ENCODE data around the gene LSMEM2. TPM values are rescaled to one million over a fixed set of nuclear protein-coding genes. Genes with fewer than 3 reads are reported as not detected.
"Not testable (repeated sequence)": the region's sequence is repeated elsewhere in the genome, so short reads cannot be mapped to it uniquely, and the experiment has no call there.

The LSMEM2 gene
- polyA plus RNA-seq, 1 donor = 0.58 TPM

- peak; percentile 93 for DNase-seq
Measured at GRCh38 chr3:50245831-50246516, 32.9 kb upstream of the LSMEM2 start.

- no peak for DNase-seq
Measured at GRCh38 chr3:50246517-50246954, 32.4 kb upstream of the LSMEM2 start.

- no peak for DNase-seq
Measured at GRCh38 chr3:50248387-50248786, 30.5 kb upstream of the LSMEM2 start.

DNA sequence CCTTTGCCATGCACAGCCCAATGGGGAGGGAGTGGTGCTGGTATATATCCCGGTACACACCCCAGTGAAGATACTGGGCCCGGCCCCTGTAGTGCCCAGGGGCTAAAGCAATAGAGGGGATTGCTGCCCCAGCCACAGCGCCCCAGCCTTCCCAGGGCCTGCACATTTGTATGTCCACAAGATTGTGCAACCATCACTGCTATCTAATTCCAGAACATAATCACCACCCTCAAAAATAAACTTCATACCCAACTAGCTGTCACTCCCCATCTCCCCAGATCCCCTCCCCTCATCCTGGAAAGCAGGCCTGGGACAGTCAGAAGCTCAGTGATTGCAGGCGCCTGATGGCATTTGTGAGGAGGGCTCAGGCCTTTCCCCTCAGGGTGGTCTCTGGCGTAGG lies 29.4 kb upstream of the LSMEM2 start:
- DNase-seq = no peak

GRCh38 chr3:50250514-50250913 lies 28.4 kb upstream of the LSMEM2 start:
- DNase-seq = no peak

GRCh38 chr3:50251220-50251619 lies 27.7 kb upstream of the LSMEM2 start:
- DNase-seq = no peak

DNA sequence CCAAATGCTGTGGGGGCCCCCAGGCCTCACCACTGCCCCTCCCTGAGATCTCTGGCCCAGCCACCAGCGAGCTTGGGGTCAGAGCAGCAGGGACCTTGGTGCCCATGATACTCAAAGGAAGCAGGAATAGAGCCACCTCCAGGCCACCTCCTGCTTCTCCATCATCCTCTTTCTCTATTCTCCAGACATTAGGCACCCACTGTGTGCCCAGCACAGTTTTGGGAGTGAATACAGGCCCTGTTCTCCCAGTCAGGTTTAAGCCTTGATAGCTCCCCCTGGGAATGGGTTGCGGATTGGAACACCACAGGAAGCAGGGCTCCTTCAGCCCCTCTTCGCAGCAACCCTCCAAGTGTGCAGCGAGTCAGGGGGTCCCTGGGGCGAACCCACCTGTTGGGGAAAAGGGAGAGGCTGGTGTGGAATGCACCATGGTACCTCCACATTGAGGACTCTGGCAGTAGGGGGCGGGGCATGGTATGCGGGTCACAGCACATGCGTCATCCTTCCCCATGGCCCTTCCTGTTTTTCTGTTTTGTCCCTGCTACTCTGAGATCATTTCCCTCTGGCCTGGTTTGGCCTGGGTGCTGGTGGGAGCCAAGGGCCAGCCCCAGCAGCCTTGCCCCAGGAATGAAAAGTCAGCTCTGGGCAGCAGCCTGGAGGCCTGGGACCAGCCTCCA lies 24.2 kb upstream of the LSMEM2 start:
- no peak for DNase-seq

DNA sequence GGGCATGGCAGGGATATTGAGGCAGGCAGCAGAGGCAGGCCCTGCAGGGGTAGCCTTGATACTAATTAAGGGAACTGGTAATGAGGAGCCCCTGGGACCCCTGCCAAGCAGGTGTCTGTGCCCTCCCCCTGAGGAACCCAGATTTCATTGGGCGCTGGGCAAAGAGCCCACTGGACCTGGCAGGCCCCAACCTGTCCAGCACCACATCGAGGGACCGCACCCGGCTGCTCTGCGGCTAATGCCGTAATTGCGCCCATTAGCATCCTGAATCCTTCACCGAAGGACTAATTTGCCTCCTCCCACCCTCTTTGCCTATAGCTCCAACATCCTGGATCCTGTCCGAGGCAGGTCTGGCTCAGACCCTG lies 23.7 kb upstream of the LSMEM2 start:
- DNase-seq = no peak

DNA sequence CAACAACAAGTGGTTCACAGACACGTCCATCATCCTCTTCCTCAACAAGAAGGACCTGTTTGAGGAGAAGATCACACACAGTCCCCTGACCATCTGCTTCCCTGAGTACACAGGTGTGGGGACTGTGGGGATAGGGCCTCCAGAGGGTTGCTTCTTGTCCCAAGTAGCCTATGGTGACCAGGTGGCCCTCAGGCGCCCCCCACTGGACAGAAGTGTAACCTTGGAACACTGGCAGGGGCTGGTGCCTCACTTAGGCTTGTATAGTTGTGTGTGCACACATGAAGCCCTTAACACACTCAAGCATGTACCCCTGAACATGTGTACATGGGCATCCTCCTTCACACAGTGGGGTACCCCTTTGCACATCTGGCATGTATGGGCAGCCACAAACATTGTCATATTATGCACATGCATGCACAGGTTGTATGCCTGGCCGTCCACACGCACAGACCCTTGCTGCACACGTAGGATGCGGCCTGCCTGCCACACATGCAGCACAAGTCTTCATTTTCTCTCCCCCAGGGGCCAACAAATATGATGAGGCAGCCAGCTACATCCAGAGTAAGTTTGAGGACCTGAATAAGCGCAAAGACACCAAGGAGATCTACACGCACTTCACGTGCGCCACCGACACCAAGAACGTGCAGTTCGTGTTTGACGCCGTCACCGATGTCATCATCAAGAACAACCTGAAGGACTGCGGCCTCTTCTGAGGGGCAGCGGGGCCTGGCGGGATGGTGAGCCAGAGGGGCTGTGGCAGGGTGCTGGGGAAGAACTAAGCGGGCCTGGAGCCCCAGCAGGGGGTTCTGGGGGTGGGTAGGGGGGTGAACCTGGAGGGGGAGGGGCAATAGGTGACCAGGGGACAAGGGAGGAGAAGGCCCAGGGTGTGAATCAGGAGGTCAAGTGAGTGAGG lies 21.7 kb upstream of the LSMEM2 start:
- no peak for DNase-seq

GRCh38 chr3:50258029-50258680 lies 20.7 kb upstream of the LSMEM2 start:
- no peak for DNase-seq

DNA sequence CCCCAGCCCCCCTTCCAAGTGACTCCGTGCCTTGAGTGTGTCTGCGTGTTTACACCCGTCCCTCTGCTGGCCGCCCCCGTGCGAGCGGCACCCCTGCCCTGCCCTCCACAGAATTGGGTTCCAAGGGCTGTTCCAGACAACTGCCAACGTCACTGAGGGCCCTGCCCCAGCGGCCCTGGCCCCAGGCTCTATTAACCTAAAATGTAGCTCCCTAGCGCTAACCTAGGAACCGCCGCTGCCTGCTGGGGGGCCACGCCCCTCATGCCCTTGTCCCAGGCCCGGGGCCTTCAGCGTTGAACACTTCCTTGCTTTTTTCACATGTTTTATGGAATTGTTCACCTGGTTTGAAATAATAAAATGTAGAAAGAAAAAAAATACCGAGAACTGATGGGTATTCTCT lies 19.9 kb upstream of the LSMEM2 start:
- no peak for DNase-seq

GRCh38 chr3:50259432-50260026 lies 19.4 kb upstream of the LSMEM2 start:
- no peak for DNase-seq

GRCh38 chr3:50260027-50260941 lies 18.6 kb upstream of the LSMEM2 start:
- peak; percentile 92 for DNase-seq

DNA sequence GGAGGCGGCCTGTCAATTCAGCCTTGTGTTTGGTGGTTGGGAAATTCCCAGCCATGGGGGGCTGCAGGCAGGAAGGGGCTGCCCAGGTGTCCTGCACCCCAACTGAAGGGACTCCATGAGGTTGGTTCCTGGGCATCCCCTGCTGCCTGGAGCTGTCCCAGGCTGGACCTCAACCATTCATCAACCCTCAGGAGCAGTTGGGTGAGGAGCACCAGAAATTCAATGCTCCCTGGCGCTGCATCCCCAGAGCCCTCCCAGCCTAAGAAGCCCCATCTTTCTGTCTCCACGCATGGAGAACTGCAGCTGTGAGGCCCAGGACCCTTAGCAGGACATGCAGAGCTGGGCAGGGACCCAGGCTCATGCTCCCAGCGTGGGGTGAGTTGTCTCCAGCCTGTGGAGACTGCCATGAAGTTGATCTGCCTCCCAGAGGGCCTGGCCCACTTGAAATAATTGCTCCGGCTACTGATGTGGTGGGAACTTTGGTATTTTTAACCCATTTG lies 17.9 kb upstream of the LSMEM2 start:
- no peak for DNase-seq

- no peak for DNase-seq
Measured at GRCh38 chr3:50261505-50261904, 17.4 kb upstream of the LSMEM2 start.

DNA sequence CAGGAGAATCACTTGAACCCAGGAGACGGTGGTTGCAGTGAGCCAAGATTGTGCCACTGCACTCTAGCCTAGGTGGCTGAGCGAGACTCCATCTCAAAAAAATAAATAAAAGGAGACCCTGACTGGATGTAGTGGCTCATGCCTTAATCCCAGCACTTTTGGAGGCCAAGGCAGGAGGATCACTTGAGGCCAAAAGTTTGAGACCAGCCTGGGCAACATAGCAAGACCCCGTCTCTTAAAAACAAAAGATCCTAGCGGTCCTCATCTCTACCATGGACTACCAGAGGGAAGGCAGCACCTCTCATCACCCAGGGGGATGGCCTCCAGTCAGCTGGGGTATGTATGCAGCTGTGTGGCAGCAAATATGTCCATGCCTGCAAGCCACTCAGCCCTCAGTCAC lies 16.7 kb upstream of the LSMEM2 start:
- DNase-seq = not testable (repeated sequence)

GRCh38 chr3:50262778-50263177 lies 16.1 kb upstream of the LSMEM2 start:
- no peak for DNase-seq

GRCh38 chr3:50263478-50264382 lies 15.2 kb upstream of the LSMEM2 start:
- DNase-seq = no peak

GRCh38 chr3:50264383-50264963 lies 14.4 kb upstream of the LSMEM2 start:
- DNase-seq = peak; percentile 96

Measured in left kidney (tissue), 2 donors.